ENCODE results near the gene SCN9A.
"Not testable (repeated sequence)": the region's sequence is repeated elsewhere in the genome, so short reads cannot be mapped to it uniquely, and the experiment has no call there.

SCN9A gene

DNA sequence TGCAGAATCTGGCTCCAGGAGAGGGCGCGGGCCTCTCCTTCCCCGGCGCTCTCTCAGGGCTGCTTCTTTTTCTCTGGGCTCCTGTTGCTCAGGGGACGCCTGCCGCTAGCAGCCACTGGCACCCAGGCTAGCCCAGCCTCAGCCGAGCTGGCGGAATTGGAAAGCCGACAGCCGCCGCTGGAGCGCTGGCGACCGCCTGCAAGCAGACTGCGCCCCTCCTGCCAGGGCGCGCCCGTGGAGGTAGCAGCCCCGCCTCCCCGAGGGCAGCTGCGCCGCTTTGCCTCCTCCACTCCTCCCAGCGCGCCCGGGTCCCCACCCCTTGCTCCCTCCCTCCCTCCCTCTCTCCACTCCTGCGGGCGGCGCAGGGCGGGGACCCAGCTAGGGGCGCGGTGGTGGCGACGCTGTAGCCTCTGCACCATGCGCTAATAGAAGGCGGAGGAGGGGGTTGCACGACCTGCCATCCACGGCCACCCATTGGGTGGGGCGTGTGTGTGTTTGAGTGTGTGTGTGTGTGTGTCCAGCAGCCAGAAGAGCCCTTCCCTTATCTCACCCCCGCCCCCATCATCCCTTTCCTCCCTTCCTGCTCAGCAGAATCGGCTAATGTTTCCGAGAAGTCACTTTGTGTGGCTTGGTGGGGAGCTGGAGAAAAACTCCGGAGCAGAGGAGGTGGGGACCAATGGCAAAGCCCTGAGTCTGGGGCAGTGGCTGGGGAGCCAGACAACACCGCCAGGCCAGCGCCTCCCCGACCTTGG is at the start of gene SCN9A:
SCN9A (minus strand) TSS at position 209 of the 752 bp plus-strand sequence. CDS start 64,188 bp downstream, outside the sequence.
- DNase-seq = peak; percentile 21

DNA sequence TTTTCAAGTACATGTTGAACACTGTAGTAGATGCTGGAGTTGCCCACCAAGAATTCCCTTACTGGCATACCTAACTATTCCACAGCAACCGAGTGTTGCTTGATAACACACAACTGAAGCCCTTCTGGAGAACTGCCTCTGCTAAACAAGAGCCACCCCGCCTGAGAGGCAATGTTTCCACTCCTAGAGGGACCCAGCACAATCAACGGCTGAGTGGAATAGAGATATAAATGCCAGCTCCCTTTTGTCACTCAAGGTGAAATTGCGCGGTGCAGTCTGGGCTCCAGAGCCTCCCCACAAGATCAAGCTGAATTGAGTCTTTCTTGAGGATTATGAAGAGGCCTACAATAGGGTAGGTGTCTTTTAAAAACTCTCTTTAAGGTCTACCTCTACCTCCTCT is 49.1 kb upstream of the SCN9A start:
- no peak for DNase-seq

DNA sequence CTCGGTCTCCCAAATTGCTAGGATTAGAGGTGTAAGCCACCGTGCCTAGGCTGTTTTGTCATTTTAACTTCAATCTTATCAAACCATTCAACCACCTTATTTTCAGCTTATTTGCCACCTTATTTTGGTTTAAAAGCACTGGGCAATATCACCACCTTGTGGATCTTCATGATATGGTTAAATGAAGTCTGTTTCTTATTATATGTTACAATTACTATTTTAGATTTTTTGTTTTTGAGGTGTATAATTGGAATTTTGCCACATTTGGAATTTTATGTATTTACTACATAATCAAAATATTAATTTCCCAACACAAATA is 43.8 kb upstream of the SCN9A start:
- no peak for DNase-seq

DNA sequence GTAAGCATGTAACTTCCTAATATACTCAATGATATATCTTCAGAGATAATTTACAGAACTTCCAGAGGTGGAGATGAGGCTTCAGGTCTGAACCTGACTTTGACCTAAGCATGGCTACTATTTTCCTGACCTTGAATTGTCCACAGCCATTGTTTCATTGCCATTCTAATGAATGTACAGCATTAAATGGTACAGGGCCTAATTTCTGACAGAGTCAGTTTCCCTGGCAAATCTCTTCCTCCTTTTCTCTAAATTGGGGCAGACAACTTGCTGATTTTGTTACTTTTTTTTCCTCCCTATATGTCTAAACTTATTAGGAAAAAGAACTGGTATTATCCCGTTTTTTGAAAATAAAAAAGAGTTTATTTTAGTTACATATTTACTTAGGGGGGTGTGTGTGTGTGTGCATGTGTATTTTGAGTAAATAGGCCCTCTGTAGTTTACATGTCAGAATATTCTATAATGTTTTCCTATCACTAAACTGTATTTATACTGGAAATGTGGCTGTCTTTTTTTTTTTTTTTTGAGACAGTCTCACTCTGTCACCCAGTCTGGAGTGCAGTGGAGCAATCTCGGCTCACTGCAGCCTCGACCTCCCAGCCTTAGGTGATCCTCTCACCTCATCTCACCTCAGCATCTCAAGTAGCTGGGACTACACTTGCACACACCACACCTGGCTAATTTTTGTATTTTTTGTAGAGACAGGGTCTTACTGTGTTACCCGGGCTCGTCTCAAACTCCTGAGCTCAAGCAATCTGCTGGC is 43.3 kb upstream of the SCN9A start:
- no peak for DNase-seq

DNA sequence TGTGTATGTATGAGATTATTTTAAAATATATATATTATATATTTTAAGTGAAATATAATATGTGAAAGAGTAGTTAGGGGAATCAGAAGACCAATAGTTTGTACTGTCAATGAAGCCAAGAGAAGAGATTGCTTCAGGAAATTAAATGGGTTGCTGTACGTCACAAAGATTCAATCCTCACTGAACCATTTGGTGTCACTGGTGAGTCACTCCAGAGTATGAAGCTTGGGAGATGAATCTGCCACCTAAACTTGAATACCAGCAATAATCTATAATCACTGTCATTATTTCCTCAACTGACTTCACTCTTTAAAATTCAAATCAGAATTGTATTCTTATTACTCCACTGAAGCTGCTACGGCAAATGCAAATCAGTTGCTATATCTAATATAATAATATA is 41.9 kb upstream of the SCN9A start:
- DNase-seq = no peak

DNA sequence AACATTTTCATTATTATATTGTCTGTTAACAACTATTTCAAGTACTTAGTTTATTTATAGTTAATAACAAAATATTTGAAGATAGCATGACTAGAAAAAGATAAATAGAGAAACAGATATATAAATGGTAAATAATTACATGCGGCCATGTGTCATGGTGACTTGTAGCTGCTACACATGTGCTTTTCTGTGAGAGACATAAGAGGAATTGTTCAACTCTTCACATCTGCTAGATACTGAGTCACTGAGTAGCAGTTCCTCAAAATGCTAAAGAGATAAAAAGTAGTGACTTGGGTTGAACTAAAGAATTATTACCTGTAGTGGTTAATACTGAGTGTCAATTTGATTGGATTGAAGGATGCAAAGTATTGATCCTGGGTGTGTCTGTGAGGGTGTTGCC is 37.5 kb upstream of the SCN9A start:
- DNase-seq = no peak

DNA sequence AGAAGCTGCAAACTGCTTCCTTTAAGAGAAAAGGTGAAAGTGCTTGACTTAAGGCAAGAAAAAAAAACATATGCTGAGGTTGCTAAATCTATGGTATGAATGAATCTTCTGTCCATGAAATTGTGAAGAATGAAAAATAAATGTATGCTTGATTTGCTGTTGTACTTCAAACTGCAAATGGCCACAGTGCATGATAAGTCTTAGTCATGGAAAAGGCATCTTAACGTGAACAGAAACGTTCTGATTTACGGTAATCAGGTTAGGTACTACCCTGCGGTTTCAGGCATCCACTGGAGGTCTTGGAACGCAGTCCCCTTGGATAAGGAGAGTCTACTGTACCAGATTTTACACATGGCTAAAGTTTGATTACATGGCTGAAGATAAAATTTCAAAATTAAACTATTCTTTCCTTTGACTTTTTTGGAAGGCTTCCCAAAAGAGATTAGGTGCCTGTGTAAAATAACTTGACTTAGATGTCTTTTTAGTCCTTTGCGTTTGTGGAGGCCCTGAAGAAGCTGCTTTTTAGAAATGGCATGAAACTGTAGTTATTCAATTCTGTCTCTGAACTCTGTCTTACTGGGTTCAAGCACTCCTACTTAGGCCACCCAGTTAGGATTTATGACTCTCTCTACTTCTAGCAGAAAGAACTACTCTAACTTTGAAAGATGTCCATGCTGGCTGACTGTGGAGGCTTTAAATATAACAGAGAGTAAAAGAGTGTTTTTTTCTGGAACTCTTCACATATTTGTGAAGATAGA is 35.9 kb upstream of the SCN9A start:
- no peak for DNase-seq

DNA sequence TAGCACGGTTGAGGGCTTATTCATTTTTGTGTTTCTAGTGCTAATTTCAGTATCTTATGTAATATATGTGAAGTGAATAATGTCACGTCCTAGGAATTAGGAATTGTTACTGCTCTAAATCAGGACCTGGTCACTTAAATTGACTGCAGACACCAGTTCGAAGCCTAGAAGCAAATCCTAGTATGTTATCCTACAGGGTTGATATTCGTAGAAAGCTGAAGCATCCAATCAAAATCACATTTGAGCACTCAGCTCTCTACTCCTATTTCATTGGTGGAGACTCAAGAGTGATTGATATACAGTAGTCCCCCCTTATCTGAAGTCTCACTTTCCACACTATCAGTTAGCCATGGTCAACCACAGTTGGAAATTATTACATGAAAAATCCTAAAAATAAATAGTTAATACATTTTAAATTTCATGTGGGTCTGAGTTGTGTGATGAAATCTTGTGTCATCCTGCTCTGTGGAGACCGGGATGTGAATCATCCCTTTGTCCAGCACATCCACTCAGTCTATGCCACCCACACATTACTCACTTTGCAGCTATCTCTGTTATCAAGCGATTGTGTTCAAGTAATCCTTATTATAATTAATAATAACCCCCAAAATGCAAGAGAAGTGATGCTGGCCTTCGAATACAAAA is 35.2 kb upstream of the SCN9A start:
- no peak for DNase-seq

DNA sequence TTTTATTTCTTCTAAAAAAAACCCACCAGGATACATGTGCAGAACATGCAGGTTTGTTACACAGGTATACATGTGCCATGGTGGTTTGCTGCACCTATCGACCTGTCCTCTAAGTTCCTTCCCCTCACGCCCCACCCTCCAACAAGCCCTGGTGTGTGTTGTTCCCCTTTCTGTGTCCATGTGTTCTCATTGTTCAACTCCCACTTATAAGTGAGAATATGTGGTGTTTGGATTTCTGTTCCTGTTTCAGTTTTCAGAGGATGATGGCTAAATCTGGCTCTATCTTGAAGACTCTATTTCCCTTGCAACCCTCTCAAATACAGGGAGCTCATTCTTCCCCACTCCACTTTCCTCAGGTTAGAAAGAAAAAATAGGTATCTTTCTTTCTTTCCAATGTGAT is 32.0 kb upstream of the SCN9A start:
- DNase-seq = not testable (repeated sequence)

DNA sequence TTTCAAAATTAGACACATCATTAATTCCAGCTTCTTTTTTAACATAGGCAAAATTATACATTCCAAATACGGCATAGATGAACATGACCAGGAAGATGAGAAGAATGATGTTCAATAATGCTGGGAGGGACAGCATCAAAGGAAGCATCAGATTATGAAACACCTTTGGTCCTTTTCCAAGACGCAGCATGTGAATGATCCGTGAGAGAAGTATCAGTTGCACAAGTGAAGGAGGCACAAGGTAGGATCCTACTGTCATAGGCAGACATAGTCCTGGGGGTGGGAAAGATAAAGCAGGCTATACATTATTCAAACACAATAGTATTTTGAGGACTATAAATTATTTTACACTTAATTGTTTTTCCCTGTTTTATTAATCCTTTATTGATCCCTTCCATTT is 30.6 kb upstream of the SCN9A start:
- no peak for DNase-seq

DNA sequence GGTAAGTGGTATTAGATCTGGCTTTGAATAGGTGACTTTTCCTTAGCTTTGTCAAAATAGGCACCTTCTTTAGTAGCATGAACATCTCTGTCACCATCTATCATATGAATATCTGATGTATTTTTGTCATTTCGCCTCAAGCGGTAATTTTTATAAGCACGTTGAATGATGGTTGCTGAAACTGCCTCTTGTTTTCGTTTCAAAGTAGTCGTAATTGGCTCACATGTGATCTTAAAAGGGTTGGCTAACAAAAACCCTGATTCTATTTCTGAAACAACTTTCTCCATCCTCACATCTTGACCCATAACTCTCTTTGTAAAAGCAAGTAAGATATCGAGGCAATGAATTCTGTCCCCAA is 29.8 kb upstream of the SCN9A start:
- no peak for DNase-seq

DNA sequence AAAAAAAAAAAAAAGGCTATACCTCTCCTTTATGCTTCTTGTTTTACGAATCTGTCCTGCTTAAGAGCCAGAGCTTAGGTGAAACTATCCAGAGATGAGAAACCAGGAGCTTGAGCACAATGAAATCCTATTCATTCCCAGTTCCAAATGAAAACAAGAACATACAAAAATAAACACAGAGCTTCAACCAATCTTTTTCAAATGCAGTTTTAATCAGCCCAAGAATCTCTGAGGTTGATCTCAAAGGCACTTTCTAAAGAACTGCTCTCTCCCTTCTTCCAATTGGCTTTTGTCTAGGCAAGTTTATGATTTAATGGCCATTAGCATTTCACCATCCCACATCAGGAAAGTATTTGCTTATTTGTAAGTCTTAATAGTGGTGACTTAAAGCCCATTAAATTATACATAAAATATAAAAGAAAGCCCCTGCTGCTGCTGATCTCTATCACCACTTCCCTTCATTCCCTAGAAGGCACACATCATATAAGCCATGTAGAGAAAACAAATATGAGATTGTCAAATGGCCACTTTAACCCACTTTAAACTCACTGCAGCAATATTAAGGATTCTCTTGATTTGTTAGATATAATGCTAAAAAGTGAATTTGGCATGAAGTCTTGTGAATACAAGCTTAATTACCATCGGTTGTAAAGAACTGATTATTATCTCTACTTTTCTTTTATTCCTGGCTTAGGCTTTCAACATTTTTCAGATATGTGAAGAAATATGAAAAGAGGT is 29.3 kb upstream of the SCN9A start:
- DNase-seq = no peak

DNA sequence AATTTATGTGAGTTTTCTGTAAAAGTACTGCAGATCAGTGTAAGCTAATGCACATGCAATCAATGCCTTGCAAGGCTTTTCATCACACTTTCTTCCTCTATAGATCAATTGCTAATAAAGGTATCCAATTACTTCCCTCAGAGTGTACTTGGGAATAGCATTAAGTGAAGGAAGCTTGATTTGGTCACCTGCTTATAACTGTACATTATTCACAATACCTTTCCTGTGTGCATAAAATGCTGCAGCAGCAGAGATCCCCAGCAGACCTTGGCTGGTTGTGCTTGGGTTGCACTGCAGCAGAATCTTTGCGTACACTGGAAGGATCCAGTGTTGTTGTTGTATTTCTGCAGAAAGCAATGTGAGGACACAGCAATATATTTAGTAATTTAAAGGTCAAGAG is 18.5 kb upstream of the SCN9A start:
- no peak for DNase-seq

DNA sequence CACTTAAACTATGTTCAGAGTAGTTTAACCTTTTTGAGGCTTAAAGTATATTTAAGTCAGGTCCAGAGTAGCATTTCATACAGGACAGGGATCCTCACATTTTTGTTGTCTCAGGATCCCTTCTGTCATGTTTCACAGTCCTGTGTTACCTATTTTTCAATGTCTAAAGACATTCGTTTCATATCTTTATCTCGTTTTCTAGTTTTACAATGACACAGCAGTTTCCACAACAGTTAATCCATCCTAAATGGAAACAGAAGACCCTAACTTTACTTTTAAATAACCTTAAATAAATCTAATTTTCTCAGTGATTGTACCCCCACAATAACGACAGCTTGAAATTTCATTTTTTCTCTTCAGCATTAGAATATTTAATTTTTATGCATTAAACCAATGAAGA is 17.3 kb upstream of the SCN9A start:
- no peak for DNase-seq

DNA sequence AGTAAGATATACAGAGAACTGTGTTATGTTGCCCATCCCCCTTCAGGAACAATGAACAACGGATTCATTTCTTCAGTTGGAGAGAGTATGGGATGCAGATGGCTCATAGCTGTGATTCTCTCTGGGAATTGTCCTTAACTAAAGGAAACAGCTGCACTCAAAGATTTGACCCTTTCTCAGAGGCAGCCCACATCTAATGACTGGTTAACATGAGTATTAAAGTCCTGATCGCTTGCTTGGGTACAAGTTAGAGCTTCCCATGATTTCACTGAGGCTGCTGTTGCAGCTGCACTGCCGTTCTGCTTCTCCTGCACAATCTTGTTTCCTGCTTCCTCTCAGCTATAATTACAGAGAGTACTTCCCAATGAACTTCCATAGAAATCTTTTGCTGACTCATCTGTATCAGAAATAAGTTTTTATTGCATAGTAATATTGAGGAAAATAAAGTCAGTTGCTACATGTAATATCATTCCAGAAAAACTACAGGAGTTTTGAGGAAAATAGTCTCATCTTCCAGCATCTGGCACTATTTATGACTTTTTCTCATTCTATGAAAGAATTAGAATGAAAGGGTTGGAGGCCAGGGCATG is 12.8 kb upstream of the SCN9A start:
- DNase-seq = no peak

DNA sequence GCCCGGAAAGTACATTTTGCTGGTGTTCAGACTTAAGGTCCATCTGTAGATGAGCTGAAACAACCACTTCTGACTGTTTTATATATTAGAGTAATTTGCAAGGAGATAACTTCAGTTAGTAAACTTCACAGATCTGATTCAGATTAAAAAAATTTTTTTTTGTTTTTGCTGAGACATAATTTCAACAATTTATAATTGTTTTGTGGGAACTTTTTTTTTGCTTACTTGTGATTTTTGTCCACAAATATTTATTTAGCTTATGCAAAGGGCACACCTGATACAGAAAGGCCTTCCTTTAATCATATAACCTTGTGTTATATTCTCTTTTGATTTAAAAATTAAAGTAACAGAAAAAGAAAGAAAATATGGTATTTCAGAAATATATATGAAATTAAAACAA is 9.6 kb upstream of the SCN9A start:
- DNase-seq = no peak

DNA sequence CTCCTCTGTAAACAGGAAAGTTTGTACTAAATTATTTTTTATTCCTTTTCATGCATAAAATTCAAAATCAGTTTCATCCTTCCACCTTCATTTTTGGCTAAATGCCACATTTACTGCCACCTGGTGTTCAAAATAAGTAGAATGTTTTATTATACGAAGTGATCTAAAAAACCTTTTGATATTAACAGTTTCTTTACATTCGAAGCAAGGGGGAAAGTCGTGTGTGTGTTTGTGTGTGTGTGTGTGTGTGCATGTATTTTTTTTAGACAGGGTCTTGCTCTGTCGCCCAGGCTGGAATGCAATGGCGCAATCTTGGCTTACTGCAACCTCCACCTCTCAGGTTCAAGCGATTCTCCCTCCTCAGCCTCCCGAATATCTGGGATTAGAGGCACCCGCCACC is 9.0 kb upstream of the SCN9A start:
- no peak for DNase-seq

DNA sequence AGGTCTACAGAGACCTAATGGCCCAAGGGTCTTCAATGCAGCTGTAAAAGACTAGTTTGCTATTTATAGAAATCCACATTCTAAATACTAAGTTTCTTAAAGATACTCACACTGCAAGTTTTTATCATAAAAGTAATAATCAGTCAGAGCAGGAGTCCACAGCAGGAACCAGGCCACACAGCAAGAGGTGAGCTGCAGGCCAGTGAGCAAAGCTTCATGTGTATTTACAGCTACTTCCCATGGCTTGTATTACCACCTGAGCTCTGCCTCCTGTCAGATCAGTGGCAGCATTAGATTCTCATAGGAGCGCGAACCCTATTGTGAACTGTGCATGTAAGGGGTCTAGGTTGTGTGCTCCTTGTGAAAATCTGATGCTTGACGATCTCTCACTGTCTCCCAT is 6.7 kb upstream of the SCN9A start:
- no peak for DNase-seq

DNA sequence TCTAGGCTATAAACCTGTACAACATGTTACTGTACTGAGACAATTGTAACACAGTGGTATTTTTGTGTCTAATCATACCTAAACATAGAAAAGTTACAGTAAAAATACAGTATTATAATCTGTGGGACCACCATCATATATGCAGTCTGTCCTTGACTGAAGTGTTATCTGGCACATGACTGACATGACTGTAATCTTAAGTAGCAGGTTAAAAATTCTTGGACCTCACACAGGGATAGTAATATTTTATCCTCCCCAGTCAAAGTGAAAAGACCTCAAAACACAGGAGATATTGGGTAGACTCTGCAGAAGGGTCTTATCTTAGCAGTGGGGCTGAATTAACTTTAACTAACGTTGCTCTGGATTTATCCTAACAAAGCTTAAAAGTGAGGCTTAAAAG is 4.9 kb upstream of the SCN9A start:
- no peak for DNase-seq

DNA sequence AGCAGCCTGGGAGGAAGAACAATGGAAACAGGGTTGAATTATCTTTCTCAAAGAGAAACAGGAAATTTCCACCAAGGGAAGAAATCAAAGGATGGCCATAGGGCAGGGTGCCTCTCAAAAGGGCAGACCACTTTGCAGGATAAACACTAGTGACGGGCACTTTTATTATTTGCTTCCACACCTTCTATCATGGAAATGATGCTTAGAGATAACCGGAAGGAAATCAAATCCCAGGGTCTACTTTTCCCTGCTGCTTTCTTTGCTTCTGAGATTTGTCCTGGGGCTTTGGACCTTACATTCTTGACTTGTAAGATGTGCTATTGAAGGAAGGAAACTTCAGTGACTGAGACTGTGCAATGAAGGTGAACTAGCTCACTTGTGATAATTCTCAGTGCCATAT is 1.1 kb upstream of the SCN9A start:
- DNase-seq = no peak

DNA sequence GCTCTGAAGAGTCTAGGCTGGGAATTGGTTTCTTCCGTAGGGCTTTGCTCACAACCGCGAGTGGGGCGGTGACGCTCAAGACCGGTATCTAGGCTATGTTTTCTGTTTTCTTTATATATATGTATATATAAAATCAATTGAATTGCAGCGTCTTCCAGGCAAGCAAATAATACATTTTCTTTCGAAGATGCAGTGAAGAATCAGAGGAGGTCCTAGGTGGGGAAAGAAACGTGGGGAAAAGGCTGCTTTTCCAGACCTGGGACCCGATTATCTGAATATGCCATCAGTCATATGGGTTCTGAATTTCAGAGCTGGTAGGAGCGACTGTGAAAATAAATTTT is 714 bp upstream of the SCN9A start:
- DNase-seq = no peak

DNA sequence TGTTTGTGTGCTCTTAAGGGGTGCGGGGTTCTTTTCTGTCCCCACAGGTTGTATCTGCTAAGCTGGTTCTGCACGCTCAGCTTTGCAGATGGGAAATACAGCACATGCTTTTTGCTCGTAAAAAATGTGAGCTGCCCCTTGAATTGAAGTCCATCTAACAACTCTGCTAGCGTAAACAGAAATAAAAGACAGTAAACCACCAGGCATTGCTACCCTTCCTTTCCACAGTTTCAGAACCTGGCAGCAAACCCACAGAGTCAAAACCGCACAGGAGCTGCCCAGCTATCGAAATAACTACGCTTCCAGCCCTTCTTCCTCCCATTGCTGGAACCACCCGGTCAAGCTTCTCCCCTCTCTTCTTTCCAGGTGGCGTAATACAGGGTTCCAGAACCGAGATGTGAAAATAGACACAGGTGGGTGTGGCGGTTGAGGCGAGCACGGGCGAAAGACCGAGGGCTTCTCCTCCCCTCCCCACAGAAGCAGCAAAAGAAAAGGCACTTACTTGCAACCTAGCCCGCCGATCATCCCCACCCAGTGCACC is 479 bp downstream of the SCN9A start:
- DNase-seq = no peak
